Measurements from ENCODE around the gene ERC2.

DNA sequence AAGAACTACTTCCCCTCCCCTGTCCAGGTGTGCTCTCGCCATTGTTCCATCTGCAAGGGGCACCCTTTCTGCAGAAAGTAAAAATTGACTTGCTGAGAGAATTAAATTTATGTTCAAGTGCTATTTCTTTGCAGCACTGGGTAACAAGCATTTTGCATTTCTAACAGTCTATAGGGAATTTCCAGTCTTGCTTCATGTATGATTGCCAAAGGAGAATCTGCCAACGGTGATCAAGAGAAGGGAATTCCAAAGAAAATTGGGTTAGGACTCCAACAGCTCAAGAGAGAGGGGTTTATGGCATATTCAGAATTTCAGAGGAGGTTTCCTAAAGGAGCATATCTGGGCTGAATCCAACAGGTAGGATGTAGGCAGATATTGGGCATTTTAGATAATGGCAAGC lies 844.5 kb downstream of the ERC2 start:
- no peak for TF ChIP-seq EZH2 (IDR thresholded peaks at IDR 0.05; ENCODE audit: low read length, missing control alignments)
- TF ChIP-seq, protein P1, sequence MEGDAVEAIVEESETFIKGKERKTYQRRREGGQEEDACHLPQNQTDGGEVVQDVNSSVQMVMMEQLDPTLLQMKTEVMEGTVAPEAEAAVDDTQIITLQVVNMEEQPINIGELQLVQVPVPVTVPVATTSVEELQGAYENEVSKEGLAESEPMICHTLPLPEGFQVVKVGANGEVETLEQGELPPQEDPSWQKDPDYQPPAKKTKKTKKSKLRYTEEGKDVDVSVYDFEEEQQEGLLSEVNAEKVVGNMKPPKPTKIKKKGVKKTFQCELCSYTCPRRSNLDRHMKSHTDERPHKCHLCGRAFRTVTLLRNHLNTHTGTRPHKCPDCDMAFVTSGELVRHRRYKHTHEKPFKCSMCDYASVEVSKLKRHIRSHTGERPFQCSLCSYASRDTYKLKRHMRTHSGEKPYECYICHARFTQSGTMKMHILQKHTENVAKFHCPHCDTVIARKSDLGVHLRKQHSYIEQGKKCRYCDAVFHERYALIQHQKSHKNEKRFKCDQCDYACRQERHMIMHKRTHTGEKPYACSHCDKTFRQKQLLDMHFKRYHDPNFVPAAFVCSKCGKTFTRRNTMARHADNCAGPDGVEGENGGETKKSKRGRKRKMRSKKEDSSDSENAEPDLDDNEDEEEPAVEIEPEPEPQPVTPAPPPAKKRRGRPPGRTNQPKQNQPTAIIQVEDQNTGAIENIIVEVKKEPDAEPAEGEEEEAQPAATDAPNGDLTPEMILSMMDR (conservative IDR thresholded peaks at IDR 0.05 in 1 of 2, IDR thresholded peaks at IDR 0.05 in 1 of 2; ENCODE audit: low read depth in 1 of 2, low read length in 2 of 2) = no peak

Measured in fibroblast of lung (primary cell).